ENCODE results near the gene KIF6.

The KIF6 gene

GRCh38 chr6:39330057-39330456 is 395.2 kb downstream of the KIF6 start:
- no peak for DNase-seq (ENCODE audit: low read depth in 3 of 3, low spot score in 1 of 3)

GRCh38 chr6:39328066-39328465 is 397.1 kb downstream of the KIF6 start:
- DNase-seq (ENCODE audit: low read depth in 3 of 3, low spot score in 1 of 3), result no peak

- DNase-seq (ENCODE audit: low read depth in 3 of 3, low spot score in 1 of 3), result no peak
Observed at GRCh38 chr6:39327507-39327906, 397.7 kb downstream of the KIF6 start.

- no peak for DNase-seq (ENCODE audit: low read depth in 3 of 3, low spot score in 1 of 3)
Observed at GRCh38 chr6:39322306-39322850, 402.8 kb downstream of the KIF6 start, which contains the start of gene KCNK16. TSS of gene KCNK16 (minus strand) at chr6:39322702. CDS start at chr6:39322540, 162 bp downstream.

GRCh38 chr6:39321761-39322160 is 403.4 kb downstream of the KIF6 start:
- DNase-seq (ENCODE audit: low read depth in 3 of 3, low spot score in 1 of 3), result no peak

GRCh38 chr6:39320363-39320984 is 404.7 kb downstream of the KIF6 start:
- DNase-seq (ENCODE audit: low read depth in 3 of 3, low spot score in 1 of 3), result no peak

GRCh38 chr6:39319621-39320362 is 405.4 kb downstream of the KIF6 start:
- DNase-seq (ENCODE audit: low read depth in 3 of 3, low spot score in 1 of 3), result no peak

GRCh38 chr6:39317256-39317655 is 408.0 kb downstream of the KIF6 start:
- DNase-seq (ENCODE audit: low read depth in 3 of 3, low spot score in 1 of 3), result no peak

- no peak for DNase-seq (ENCODE audit: low read depth in 3 of 3, low spot score in 1 of 3)
Observed at GRCh38 chr6:39314273-39314795, 410.9 kb downstream of the KIF6 start, which contains the start of gene KCNK17. TSS of gene KCNK17 (minus strand) at chr6:39314419. CDS start at chr6:39314320, 99 bp downstream.

GRCh38 chr6:39313526-39314272 is 411.5 kb downstream of the KIF6 start:
- no peak for DNase-seq (ENCODE audit: low read depth in 3 of 3, low spot score in 1 of 3)

GRCh38 chr6:39312912-39313525 is 412.2 kb downstream of the KIF6 start:
- DNase-seq (ENCODE audit: low read depth in 3 of 3, low spot score in 1 of 3), result no peak

GRCh38 chr6:39310542-39310941 is 414.7 kb downstream of the KIF6 start:
- DNase-seq (ENCODE audit: low read depth in 3 of 3, low spot score in 1 of 3), result no peak

GRCh38 chr6:39309942-39310531 is 415.2 kb downstream of the KIF6 start:
- peak in 1 of 3 donors; percentile 29 for DNase-seq (ENCODE audit: low read depth in 3 of 3, low spot score in 1 of 3)

GRCh38 chr6:39307462-39307861 is 417.7 kb downstream of the KIF6 start:
- no peak for DNase-seq (ENCODE audit: low read depth in 3 of 3, low spot score in 1 of 3)

GRCh38 chr6:39304951-39305350 is 420.3 kb downstream of the KIF6 start:
- DNase-seq (ENCODE audit: low read depth in 3 of 3, low spot score in 1 of 3), result no peak

- DNase-seq (ENCODE audit: low read depth in 3 of 3, low spot score in 1 of 3), result no peak
Observed at GRCh38 chr6:39303425-39304153, 421.6 kb downstream of the KIF6 start.

GRCh38 chr6:39302669-39303424 is 422.4 kb downstream of the KIF6 start:
- peak; percentile 63 to 80 (median 65) for DNase-seq (ENCODE audit: low read depth in 3 of 3, low spot score in 1 of 3)

- no peak for DNase-seq (ENCODE audit: low read depth in 3 of 3, low spot score in 1 of 3)
Observed at GRCh38 chr6:39302011-39302410, 423.2 kb downstream of the KIF6 start.

- DNase-seq (ENCODE audit: low read depth in 3 of 3, low spot score in 1 of 3), result no peak
Observed at GRCh38 chr6:39301606-39302005, 423.6 kb downstream of the KIF6 start.
